Tibial nerve (tissue), 4 donors: ENCODE results near the gene LHX3. TPM values are rescaled to one million over a fixed set of nuclear protein-coding genes. Genes with fewer than 3 reads are reported as not detected.

ENCODE experiments used
- DNase-seq, 2 donors: peaks; one replicate each; pipeline ENCODE4 v3.0.0-alpha.2; 2019; ENCODE audit warnings: low spot score in 2 of 2
- H3K27ac ChIP-seq, 4 donors: fragments of 200-600 bp; sonication (generic) in 3 of 4; one replicate each; pipeline ENCODE4 v1.5.1; 2017 to 2019; ENCODE audit warnings: mild to moderate bottlenecking in 1 of 4
- H3K27me3 ChIP-seq, 2 donors: fragments of 200-600 bp; sonication (generic) in 1 of 2; one replicate each; pipeline versions ENCODE4 v1.5.1 to v1.6.0; 2017 to 2019
- H3K36me3 ChIP-seq, 3 donors: fragments of 200-600 bp; sonication (generic); one replicate each; pipeline ENCODE4 v1.5.1; 2018 to 2019
- H3K4me1 ChIP-seq, 4 donors: fragments of 200-600 bp; sonication (generic) in 3 of 4; one replicate each; pipeline ENCODE4 v1.5.1; 2017 to 2019
- H3K4me3 ChIP-seq, 4 donors: fragments of 200-600 bp; sonication (generic) in 3 of 4; one replicate each; pipeline ENCODE4 v1.5.1; 2017 to 2019; ENCODE audit warnings: mild to moderate bottlenecking in 1 of 4, moderate library complexity in 1 of 4
- H3K9me3 ChIP-seq, 4 donors: fragments of 200-600 bp; sonication (generic) in 3 of 4; one replicate each; pipeline ENCODE4 v1.5.1; 2017 to 2019
- EP300 ChIP-seq, 2 donors: sonication (generic); formaldehyde crosslinking; IDR thresholded peaks; one replicate each; pipeline ENCODE4 v1.6.1; 2017; ENCODE audit warnings: antibody characterized with exemption in 2 of 2, mild to moderate bottlenecking in 1 of 2
- POLR2A ChIP-seq, 2 donors: fragments of 450-650 bp; IDR thresholded peaks; one replicate each; pipeline ENCODE4 v1.6.1; 2017; ENCODE audit warnings: antibody characterized with exemption in 2 of 2, mild to moderate bottlenecking in 2 of 2, moderate library complexity in 2 of 2
- WGBS, 2 donors: methylation state at CpG; one replicate each; pipeline ENCODE4 v1.1.5; 2018; 5-methylcytosine and 5-hydroxymethylcytosine counted together
- total RNA-seq, 4 donors: library from RNA; depleted of rRNA; stranded (reverse); fragments of >200 nt; gene quantifications; one replicate each; pipeline ENCODE4 v1.1.0, GENCODE V29; 2016
- TF ChIP-seq, protein P1 (sequence below), 5 experiments: fragments of 200-600 bp in 3 of 5; fragments of 450-650 bp in 2 of 5; sonication (generic) in 3 of 5; IDR thresholded peaks; one replicate each; pipeline ENCODE4 v1.5.1; 2016 to 2019; ENCODE audit warnings: antibody characterized with exemption in 5 of 5, mild to moderate bottlenecking in 3 of 5, moderate library complexity in 2 of 5

LHX3 gene
- total RNA-seq, 4 donors from 2014 or later, result not detected

GRCh38 chr9:136225366-136225747 lies 20.4 kb upstream of the LHX3 start:
- Histone ChIP-seq H3K27me3 (no peaks in the 10 kb centered on the region), H3K36me3 (peaks cover 0 to 63% (median 4%) of the 10 kb centered on the region in 3 donors), H3K4me3 (no peak overlapping the region), H3K27ac (peak overlapping the region in 1 of 4 donors; percentile 70), H3K4me1 (no peaks in the 10 kb centered on the region), H3K9me3 (no peaks in the 10 kb centered on the region)
- 89% methylated on average over 16 to 19 of the region's 19 CpGs for WGBS, 2 donors
- no peak for DNase-seq
- TF ChIP-seq POLR2A (IDR thresholded peaks at IDR 0.05) (no peak), EP300 (IDR thresholded peaks at IDR 0.05) (no peak)

DNA sequence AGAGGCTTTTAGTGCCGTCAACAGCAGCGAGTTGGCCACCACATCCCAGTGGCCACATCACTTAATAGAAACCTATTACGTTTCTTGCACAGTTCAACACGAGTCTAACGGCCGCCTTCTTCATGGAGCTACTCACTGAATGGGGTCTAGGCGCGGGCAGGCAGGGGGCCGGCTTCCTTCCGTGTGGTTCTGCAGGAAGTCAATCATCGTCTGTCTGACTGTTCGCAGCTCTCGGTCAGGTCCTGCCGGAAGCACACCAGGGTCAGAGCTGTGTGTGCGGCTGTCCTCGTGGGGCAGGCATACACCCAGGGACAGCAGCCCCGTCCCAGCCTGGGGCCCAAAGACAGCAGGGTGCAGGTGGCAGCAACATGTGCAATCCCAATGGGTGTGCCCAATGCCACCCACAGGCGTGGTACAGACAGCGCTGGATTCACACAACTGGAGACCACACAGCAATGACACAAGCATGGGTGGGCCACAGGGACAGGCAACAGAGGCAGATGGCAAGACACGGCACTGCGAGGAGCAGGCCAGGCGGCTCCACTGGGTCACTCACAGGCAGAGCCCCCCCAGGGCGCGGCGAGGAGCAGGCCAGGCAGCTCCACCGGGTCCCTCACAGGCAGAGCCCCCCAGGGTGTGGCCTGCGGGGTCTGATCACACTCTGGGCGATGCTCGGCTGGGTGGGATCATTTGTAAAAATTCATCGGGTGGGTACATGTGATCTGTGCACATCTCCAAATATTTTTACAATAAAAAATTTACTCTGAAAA lies 19.1 kb upstream of the LHX3 start:
- no peaks in the 10 kb centered on the region for H3K9me3 ChIP-seq
- 91 to 93% methylated on average over 27 to 30 of the region's 30 CpGs for WGBS, 2 donors
- no peak for TF ChIP-seq EP300 (IDR thresholded peaks at IDR 0.05)
- TF ChIP-seq POLR2A (IDR thresholded peaks at IDR 0.05), result no peak
- TF ChIP-seq, protein P1, sequence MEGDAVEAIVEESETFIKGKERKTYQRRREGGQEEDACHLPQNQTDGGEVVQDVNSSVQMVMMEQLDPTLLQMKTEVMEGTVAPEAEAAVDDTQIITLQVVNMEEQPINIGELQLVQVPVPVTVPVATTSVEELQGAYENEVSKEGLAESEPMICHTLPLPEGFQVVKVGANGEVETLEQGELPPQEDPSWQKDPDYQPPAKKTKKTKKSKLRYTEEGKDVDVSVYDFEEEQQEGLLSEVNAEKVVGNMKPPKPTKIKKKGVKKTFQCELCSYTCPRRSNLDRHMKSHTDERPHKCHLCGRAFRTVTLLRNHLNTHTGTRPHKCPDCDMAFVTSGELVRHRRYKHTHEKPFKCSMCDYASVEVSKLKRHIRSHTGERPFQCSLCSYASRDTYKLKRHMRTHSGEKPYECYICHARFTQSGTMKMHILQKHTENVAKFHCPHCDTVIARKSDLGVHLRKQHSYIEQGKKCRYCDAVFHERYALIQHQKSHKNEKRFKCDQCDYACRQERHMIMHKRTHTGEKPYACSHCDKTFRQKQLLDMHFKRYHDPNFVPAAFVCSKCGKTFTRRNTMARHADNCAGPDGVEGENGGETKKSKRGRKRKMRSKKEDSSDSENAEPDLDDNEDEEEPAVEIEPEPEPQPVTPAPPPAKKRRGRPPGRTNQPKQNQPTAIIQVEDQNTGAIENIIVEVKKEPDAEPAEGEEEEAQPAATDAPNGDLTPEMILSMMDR (IDR thresholded peaks at IDR 0.05), result no peak
- H3K4me3 ChIP-seq, result no peak overlapping the region
- no peak overlapping the region for H3K27ac ChIP-seq
- peaks cover 0 to 76% (median 5%) of the 10 kb centered on the region in 3 donors for H3K36me3 ChIP-seq
- no peaks in the 10 kb centered on the region for H3K27me3 ChIP-seq
- no peaks in the 10 kb centered on the region for H3K4me1 ChIP-seq
- DNase-seq, result no peak

- 91 to 94% methylated on average over 13 of the region's 13 CpGs for WGBS, 2 donors
- no peak overlapping the region for H3K4me3 ChIP-seq
- H3K27me3 ChIP-seq, result no peaks in the 10 kb centered on the region
- H3K27ac ChIP-seq, result no peak overlapping the region
- TF ChIP-seq, protein P1 (IDR thresholded peaks at IDR 0.05), result no peak
- TF ChIP-seq POLR2A (IDR thresholded peaks at IDR 0.05) (no peak), EP300 (IDR thresholded peaks at IDR 0.05) (no peak)
- H3K9me3 ChIP-seq, result no peaks in the 10 kb centered on the region
- peaks cover 0 to 88% (median 15%) of the 10 kb centered on the region in 3 donors for H3K36me3 ChIP-seq
- DNase-seq, result no peak
- H3K4me1 ChIP-seq, result no peaks in the 10 kb centered on the region
Measured at GRCh38 chr9:136222906-136223285, 18.0 kb upstream of the LHX3 start.

- TF ChIP-seq, protein P1 (IDR thresholded peaks at IDR 0.05), result no peak
- TF ChIP-seq EP300 (IDR thresholded peaks at IDR 0.05) (no peak), POLR2A (IDR thresholded peaks at IDR 0.05) (no peak)
- H3K36me3 ChIP-seq, result peaks cover 0 to 93% (median 15%) of the 10 kb centered on the region in 3 donors
- WGBS, 2 donors, result 95% methylated on average over 28 to 33 of the region's 38 CpGs
Measured at GRCh38 chr9:136222166-136222905, 17.4 kb upstream of the LHX3 start.

GRCh38 chr9:136220017-136220729 lies 15.2 kb upstream of the LHX3 start:
- 90 to 91% methylated on average over 15 of the region's 15 CpGs for WGBS, 2 donors
- no peaks in the 10 kb centered on the region for H3K27me3 ChIP-seq
- H3K36me3 ChIP-seq, result peaks cover 0 to 97% (median 15%) of the 10 kb centered on the region in 3 donors
- no peaks in the 10 kb centered on the region for H3K9me3 ChIP-seq
- no peaks in the 10 kb centered on the region for H3K4me1 ChIP-seq
- H3K27ac ChIP-seq, result no peak overlapping the region
- no peak for TF ChIP-seq POLR2A (IDR thresholded peaks at IDR 0.05)
- DNase-seq, result no peak
- no peak overlapping the region for H3K4me3 ChIP-seq

More at GRCh38 chr9:136222166-136222905, 17.4 kb upstream of the LHX3 start:
- Histone ChIP-seq H3K9me3 (no peaks in the 10 kb centered on the region), H3K4me1 (no peaks in the 10 kb centered on the region), H3K27ac (no peak overlapping the region), H3K27me3 (no peaks in the 10 kb centered on the region), H3K4me3 (no peak overlapping the region)
- DNase-seq, result no peak
